ENCODE data around the gene SMIM5. TPM values are rescaled to one million over a fixed set of nuclear protein-coding genes. Genes with fewer than 3 reads are reported as not detected.

Gene SMIM5
- total and polyA plus RNA-seq, 2 of the 13 experiments (the other 11 are each of a cell fraction or from before 2014, with no cell fraction given): not detected

DNA sequence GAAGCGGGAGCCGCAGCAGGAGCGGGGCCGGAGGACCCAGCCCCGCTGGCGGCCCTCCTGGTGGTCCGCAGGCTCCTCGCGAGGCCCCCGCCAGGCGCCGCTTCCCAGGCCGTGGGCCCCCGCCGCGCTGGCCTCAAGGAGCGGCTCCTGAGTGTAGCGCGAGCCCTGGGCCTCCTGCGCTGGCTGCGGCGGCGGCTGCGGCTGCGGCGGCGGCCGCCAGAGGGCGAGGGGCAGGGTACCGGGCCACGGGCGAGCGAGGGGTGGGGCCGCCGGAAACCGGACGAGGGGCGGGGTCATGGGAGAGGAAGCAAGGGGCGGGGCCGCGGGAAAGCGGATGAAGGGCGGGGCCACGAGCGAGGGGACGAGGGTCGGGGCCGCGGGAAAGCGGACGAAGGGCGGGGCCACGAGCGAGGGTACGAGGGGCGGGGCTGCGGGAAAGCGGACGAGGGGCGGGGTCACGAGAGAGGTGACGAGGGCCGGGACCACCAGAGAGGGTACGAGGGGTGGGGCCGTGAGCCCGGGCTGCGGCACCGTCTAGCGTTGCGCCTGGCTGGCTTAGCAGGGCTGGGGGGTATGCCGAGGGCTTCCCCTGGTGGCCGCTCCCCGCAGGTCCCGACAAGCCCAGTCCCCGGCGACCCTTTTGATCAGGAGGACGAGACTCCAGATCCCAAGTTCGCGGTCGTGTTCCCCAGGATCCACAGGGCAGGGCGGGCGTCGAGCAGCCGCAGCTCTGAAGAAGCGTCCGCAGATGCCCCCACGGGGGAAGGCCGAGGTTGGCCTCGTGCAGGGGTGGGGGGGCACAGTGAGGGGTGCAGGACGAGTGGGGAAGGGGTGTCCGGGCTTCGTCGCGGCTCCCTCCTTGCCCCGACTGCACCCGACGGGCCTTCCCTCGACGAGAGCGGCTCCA, 44.0 kb upstream of the SMIM5 start (continued):
- TF ChIP-seq KLF15 (CRISPR knock-in tag; IDR thresholded peaks at IDR 0.05; ENCODE audit: borderline replicate concordance): no peak
- no peak for TF ChIP-seq ZMYM2 (CRISPR knock-in tag; IDR thresholded peaks at IDR 0.05)
- no peak for TF ChIP-seq ATRX (CRISPR knock-in tag; IDR thresholded peaks at IDR 0.05; ENCODE audit: borderline replicate concordance)
- no peak for TF ChIP-seq SMYD3 (CRISPR knock-in tag; IDR thresholded peaks at IDR 0.05)
- 0 out of 2 replicates have a peak, but pooled peaks have one; percentile 35 for TF ChIP-seq ZNF230 (CRISPR knock-in tag; IDR thresholded peaks at IDR 0.05)
- no peak for TF ChIP-seq DZIP1 (CRISPR knock-in tag; IDR thresholded peaks at IDR 0.05)
- TF ChIP-seq NCOA2 (CRISPR knock-in tag; IDR thresholded peaks at IDR 0.05): no peak
- no peak for TF ChIP-seq ZNF30 (CRISPR knock-in tag; IDR thresholded peaks at IDR 0.05)
- no peak for TF ChIP-seq ETV6 (CRISPR knock-in tag; conservative IDR thresholded peaks at IDR 0.05)
- TF ChIP-seq ZNF451 (CRISPR knock-in tag; IDR thresholded peaks at IDR 0.05): no peak
- no peak for TF ChIP-seq ZNF674 (CRISPR knock-in tag; IDR thresholded peaks at IDR 0.05; ENCODE audit: low read depth)
- TF ChIP-seq TIGD3 (CRISPR knock-in tag; IDR thresholded peaks at IDR 0.05; ENCODE audit: borderline replicate concordance): no peak
- TF ChIP-seq STAT6 (CRISPR knock-in tag; IDR thresholded peaks at IDR 0.05; ENCODE audit: borderline replicate concordance): no peak
- no peak for TF ChIP-seq ZNF44 (CRISPR knock-in tag; IDR thresholded peaks at IDR 0.05)
- TF ChIP-seq TBL1XR1 (IDR thresholded peaks at IDR 0.05; ENCODE audit: borderline replicate concordance, low read length, partially characterized antibody): no peak
- no peak for TF ChIP-seq ZNF891 (CRISPR knock-in tag; IDR thresholded peaks at IDR 0.05)
- peak; percentile 89 for TF ChIP-seq ZSCAN31 (CRISPR knock-in tag; IDR thresholded peaks at IDR 0.05; ENCODE audit: low read depth)
- TF ChIP-seq NFIC (IDR thresholded peaks at IDR 0.05; ENCODE audit: low read length): no peak
- TF ChIP-seq NCOR1 (IDR thresholded peaks at IDR 0.05; ENCODE audit: borderline replicate concordance, low read length): no peak
- no peak; the same call in 1 of the 2 replicates for TF ChIP-seq MXD3 (CRISPR knock-in tag; IDR thresholded peaks at IDR 0.05)
- TF ChIP-seq ZFX (CRISPR knock-in tag; IDR thresholded peaks at IDR 0.05; ENCODE audit: low read depth): peak; percentile 82
- TF ChIP-seq ZSCAN22 (CRISPR knock-in tag; IDR thresholded peaks at IDR 0.05): no peak

Measured in HepG2 (cell line).